Urothelium cell line (cell line): ENCODE measurements around the gene OTUD1.
"Not testable (repeated sequence)": the region's sequence is repeated elsewhere in the genome, so short reads cannot be mapped to it uniquely, and the experiment has no call there.

Source experiments
- DNase-seq: peaks from one replicate; pipeline ENCODE4 v3.0.0; 2011; ENCODE audit warnings: low spot score, mixed read lengths
- FAIRE-seq: peaks from 2 replicates; lab custom pipeline; 2011; peaks lifted over from hg19 to GRCh38; lab: Jason Lieb, UNC

OTUD1 gene

GRCh38 chr10:23438547-23439451 is at the start of gene OTUD1:
Gene OTUD1 (plus strand): TSS chr10:23439075. CDS start chr10:23439458, 383 bp downstream.
- peak; percentile 70 for FAIRE-seq

GRCh38 chr10:23390408-23390807 is 48.5 kb upstream of the OTUD1 start:
- not testable (repeated sequence) for FAIRE-seq

More at GRCh38 chr10:23438547-23439451, at the start of gene OTUD1:
- DNase-seq: peak; percentile 94

GRCh38 chr10:23390809-23391208 is 48.1 kb upstream of the OTUD1 start:
- no peak for FAIRE-seq
- DNase-seq: no peak

More at GRCh38 chr10:23390408-23390807, 48.5 kb upstream of the OTUD1 start:
- not testable (repeated sequence) for DNase-seq

GRCh38 chr10:23391821-23392220 is 47.1 kb upstream of the OTUD1 start:
- DNase-seq (no peak), FAIRE-seq (no peak)

- FAIRE-seq (no peak), DNase-seq (no peak)
Observed at GRCh38 chr10:23395017-23395416, 43.9 kb upstream of the OTUD1 start.

- FAIRE-seq (no peak), DNase-seq (no peak)
Observed at GRCh38 chr10:23396695-23397094, 42.2 kb upstream of the OTUD1 start.

GRCh38 chr10:23399701-23400144 is 39.2 kb upstream of the OTUD1 start:
- peak; percentile 23 for DNase-seq
- FAIRE-seq: no peak

- FAIRE-seq: no peak
- no peak for DNase-seq
Observed at GRCh38 chr10:23402856-23403255, 36.0 kb upstream of the OTUD1 start.

GRCh38 chr10:23403278-23403677 is 35.6 kb upstream of the OTUD1 start:
- DNase-seq (no peak), FAIRE-seq (no peak)

GRCh38 chr10:23403719-23404118 is 35.2 kb upstream of the OTUD1 start:
- no peak for FAIRE-seq

GRCh38 chr10:23404461-23404980 is 34.4 kb upstream of the OTUD1 start:
- no peak for FAIRE-seq

More at GRCh38 chr10:23403719-23404118, 35.2 kb upstream of the OTUD1 start:
- DNase-seq: no peak

GRCh38 chr10:23405540-23405939 is 33.3 kb upstream of the OTUD1 start:
- DNase-seq: no peak
- no peak for FAIRE-seq

More at GRCh38 chr10:23404461-23404980, 34.4 kb upstream of the OTUD1 start:
- DNase-seq: no peak

GRCh38 chr10:23406409-23406808 is 32.5 kb upstream of the OTUD1 start:
- no peak for FAIRE-seq
- no peak for DNase-seq

GRCh38 chr10:23408330-23408976 is 30.4 kb upstream of the OTUD1 start:
- DNase-seq (no peak), FAIRE-seq (no peak)

- DNase-seq: peak; percentile 37
- no peak for FAIRE-seq
Observed at GRCh38 chr10:23412223-23412622, 26.7 kb upstream of the OTUD1 start.

GRCh38 chr10:23413629-23414089 is 25.2 kb upstream of the OTUD1 start:
- FAIRE-seq (no peak), DNase-seq (no peak)

GRCh38 chr10:23414658-23415057 is 24.2 kb upstream of the OTUD1 start:
- DNase-seq (no peak), FAIRE-seq (no peak)

- DNase-seq (no peak), FAIRE-seq (no peak)
Observed at GRCh38 chr10:23417254-23417653, 21.6 kb upstream of the OTUD1 start.

GRCh38 chr10:23418051-23418681 is 20.7 kb upstream of the OTUD1 start:
- DNase-seq (no peak), FAIRE-seq (no peak)

- FAIRE-seq: no peak
- no peak for DNase-seq
Observed at GRCh38 chr10:23419201-23419600, 19.7 kb upstream of the OTUD1 start.
